ENCODE data around the gene TTC23L. TPM values are rescaled to one million over a fixed set of nuclear protein-coding genes. Genes with fewer than 3 reads are reported as not detected.

Gene TTC23L
- total and polyA plus RNA-seq, 2 of the 8 experiments (the other 6 are each of a cell fraction or from before 2014, with no cell fraction given), result 1.1 to 2.4 TPM

- peaks cover 16 to 84% (median 61%) of the 10 kb centered on the region in 4 experiments for H3K36me3 ChIP-seq (ENCODE audit: control insufficient read depth in 2 of 4, insufficient read depth in 4 of 4, low read length in 3 of 4)
- H3K4me1 ChIP-seq (replicated peaks in 1 of 4; ENCODE audit: control insufficient read depth in 3 of 4, insufficient read depth in 4 of 4, low read length in 3 of 4), result no peaks in the 10 kb centered on the region
- no peaks in the 10 kb centered on the region for H3K9me3 ChIP-seq (ENCODE audit: insufficient read depth in 2 of 2, low read depth in 1 of 2, low read length in 1 of 2)
- H3K27me3 ChIP-seq (replicated peaks in 1 of 4; ENCODE audit: control insufficient read depth in 3 of 4, extremely low read depth in 1 of 4, insufficient read depth in 3 of 4, low read length in 3 of 4), result no peaks in the 10 kb centered on the region
- no peak overlapping the region for H2AK5ac ChIP-seq (ENCODE audit: low read depth, low read length)
- H4K91ac ChIP-seq (replicated peaks; ENCODE audit: insufficient read length, low read length), result no peak overlapping the region
- H3K79me2 ChIP-seq (ENCODE audit: control insufficient read depth in 1 of 2, insufficient read depth in 2 of 2, low read length in 2 of 2), result peaks cover 0 to 20% of the 10 kb centered on the region in 2 experiments; a peak in 2 of 4 replicates
- FAIRE-seq (no peak), DNase-seq (ENCODE audit: low read depth in 1 of 2, low spot score in 2 of 2) (no peak)
- H2BK5ac ChIP-seq (ENCODE audit: low read depth, low read length), result no peak overlapping the region
- no peak overlapping the region for H3K14ac ChIP-seq (ENCODE audit: insufficient read length)
- H3K4ac ChIP-seq (replicated peaks; ENCODE audit: insufficient read length, low read depth, low read length), result no peak overlapping the region
- ChIA-PET POLR2A (ENCODE audit: partially characterized antibody) (interaction anchor here (0.7 to 4.6 kb wide), 4 partner anchors 9 to 76 kb away, joined by 3 to 21 read pairs (median 3); partner anchors contain the start of genes BRIX1 and RAD1), CTCF (ENCODE audit: partially characterized antibody) (interaction anchor here (0.8 to 1.7 kb wide), 2 partner anchors 80 to 438 kb away, joined by 3 to 9 read pairs; no protein-coding TSS in a partner anchor)
- H2AFZ ChIP-seq (ENCODE audit: low read length), result no peak overlapping the region
- H4K5ac ChIP-seq (ENCODE audit: insufficient read length, low read depth, low read length), result no peak overlapping the region
- H3K23me2 ChIP-seq (ENCODE audit: low read depth, low read length), result no peaks in the 10 kb centered on the region
- no peak overlapping the region for H2BK15ac ChIP-seq (ENCODE audit: low read length)
- H3K56ac ChIP-seq (replicated peaks; ENCODE audit: insufficient read length, low read depth, low read length), result no peak overlapping the region
- no peak overlapping the region for H3K18ac ChIP-seq (ENCODE audit: extremely low read depth, low read length)
- TF ChIP-seq BCL11A (IDR thresholded peaks at IDR 0.05; ENCODE audit: low read depth in 2 of 2, low read length in 2 of 2) (no peak), SP4 (IDR thresholded peaks at IDR 0.05; ENCODE audit: low read length) (no peak), YY1 (IDR thresholded peaks at IDR 0.05; ENCODE audit: low read depth, low read length) (no peak), JUND (IDR thresholded peaks at IDR 0.05; ENCODE audit: low read length) (0 out of 2 replicates have a peak, but pooled peaks have one; percentile 44), CREB1 (IDR thresholded peaks at IDR 0.05) (no peak), SIRT6 (IDR thresholded peaks at IDR 0.05; ENCODE audit: low read length) (no peak)
- H4K8ac ChIP-seq (ENCODE audit: extremely low read depth, insufficient read depth, low read length), result no peak overlapping the region
- no peak overlapping the region for H3K4me3 ChIP-seq (ENCODE audit: extremely low read depth in 1 of 4, insufficient read depth in 2 of 4, low read depth in 3 of 4, low read length in 4 of 4)
- H2BK120ac ChIP-seq (replicated peaks; ENCODE audit: low read depth, low read length), result no peak overlapping the region
- H2BK20ac ChIP-seq (ENCODE audit: low read length), result no peak overlapping the region
- no peak overlapping the region for H3K27ac ChIP-seq (ENCODE audit: low read depth, low read length)
- H3K23ac ChIP-seq (ENCODE audit: insufficient read length), result no peak overlapping the region
- no peaks in the 10 kb centered on the region for H3K79me1 ChIP-seq (ENCODE audit: low read depth, low read length)
- H3K4me2 ChIP-seq (ENCODE audit: insufficient read depth in 1 of 2, low read depth in 2 of 2, low read length in 2 of 2), result no peak overlapping the region
- H3K9ac ChIP-seq (replicated peaks in 1 of 4; ENCODE audit: extremely low read depth in 1 of 4, low read depth in 3 of 4, low read length in 3 of 4), result no peak overlapping the region
- H2BK12ac ChIP-seq (ENCODE audit: low read depth, low read length), result no peak overlapping the region
- peaks cover 0 to 2% of the 10 kb centered on the region in 2 experiments for H4K20me1 ChIP-seq (replicated peaks in 1 of 2; ENCODE audit: control insufficient read depth in 1 of 2, insufficient read depth in 2 of 2, low read length in 2 of 2)
- 91% methylated on average over 3 of the region's 3 CpGs; no CpG with 5 or more reads in 1 of the 2 experiments for WGBS, 2 experiments (ENCODE audit: extremely low coverage in 1 of 2, insufficient coverage in 1 of 2, insufficient read length in 1 of 2, insufficient replicate concordance in 2 of 2, low coverage in 1 of 2, low lambda C conversion rate in 2 of 2, missing lambda C conversion rate in 1 of 2)
Observed at GRCh38 chr5:34923694-34924461, 84.9 kb downstream of the TTC23L start.

All from H1 (cell line).